GM21717 (cell line): ENCODE data around the gene TBC1D4.
A peak's percentile ranks its signal among the peaks of the same experiment; 100 is the strongest.

ENCODE experiments used
- ATAC-seq: cut with Tn5 transposase; IDR thresholded peaks from one replicate; pipeline ENCODE4 v1.9.1; 2021; ENCODE audit warnings: mild to moderate bottlenecking, moderate library complexity; ENCODE audit not compliant: unreplicated experiment

Gene TBC1D4

GRCh38 chr13:75395066-75395465 is 86.9 kb downstream of the TBC1D4 start:
- ATAC-seq = no peak

- no peak for ATAC-seq
Observed at GRCh38 chr13:75393839-75394520, 88.0 kb downstream of the TBC1D4 start.

- peak; percentile 42 for ATAC-seq
Observed at GRCh38 chr13:75391432-75392100, 90.4 kb downstream of the TBC1D4 start.

GRCh38 chr13:75390229-75390628 is 91.7 kb downstream of the TBC1D4 start:
- no peak for ATAC-seq

GRCh38 chr13:75385708-75386083 is 96.3 kb downstream of the TBC1D4 start:
- ATAC-seq = no peak

- no peak for ATAC-seq
Observed at GRCh38 chr13:75384879-75385707, 96.9 kb downstream of the TBC1D4 start.

GRCh38 chr13:75383064-75383715 is 98.8 kb downstream of the TBC1D4 start:
- no peak for ATAC-seq

- ATAC-seq = no peak
Observed at GRCh38 chr13:75378301-75378700, 103.7 kb downstream of the TBC1D4 start.

- no peak for ATAC-seq
Observed at GRCh38 chr13:75376792-75377402, 105.1 kb downstream of the TBC1D4 start.

- no peak for ATAC-seq
Observed at GRCh38 chr13:75375329-75375728, 106.6 kb downstream of the TBC1D4 start.

GRCh38 chr13:75373988-75374387 is 108.0 kb downstream of the TBC1D4 start:
- ATAC-seq = no peak

GRCh38 chr13:75372923-75373841 is 108.8 kb downstream of the TBC1D4 start:
- ATAC-seq = no peak

- ATAC-seq = peak; percentile 64
Observed at GRCh38 chr13:75372517-75372916, 109.5 kb downstream of the TBC1D4 start.

GRCh38 chr13:75371203-75371602 is 110.8 kb downstream of the TBC1D4 start:
- no peak for ATAC-seq

GRCh38 chr13:75370774-75371173 is 111.2 kb downstream of the TBC1D4 start:
- no peak for ATAC-seq

GRCh38 chr13:75369981-75370380 is 112.0 kb downstream of the TBC1D4 start:
- no peak for ATAC-seq

- no peak for ATAC-seq
Observed at GRCh38 chr13:75368167-75368566, 113.8 kb downstream of the TBC1D4 start.

- ATAC-seq = no peak
Observed at GRCh38 chr13:75366380-75367280, 115.3 kb downstream of the TBC1D4 start.

- ATAC-seq = peak; percentile 96
Observed at GRCh38 chr13:75365724-75366173, 116.2 kb downstream of the TBC1D4 start.
